ENCODE results near the gene TIMP4. TPM values are rescaled to one million over a fixed set of nuclear protein-coding genes. Genes with fewer than 3 reads are reported as not detected.

TIMP4 gene
- total and polyA plus RNA-seq, 8 donors, result 2.6 to 13.4 (median 7.3) TPM

GRCh38 chr3:12197475-12197874, 38.8 kb upstream of the TIMP4 start:
- peaks cover 14 to 38% (median 27%) of the 10 kb centered on the region in 4 donors for H3K4me1 ChIP-seq
- DNase-seq, result no peak
- H3K27me3 ChIP-seq, result no peaks in the 10 kb centered on the region
- H3K4me3 ChIP-seq, result no peak overlapping the region
- no peaks in the 10 kb centered on the region for H3K36me3 ChIP-seq
- intact Hi-C loops (cut with DNase I; ENCODE audit: low total_unique reads), result no loop called here
- no peaks in the 10 kb centered on the region for H3K9me3 ChIP-seq
- H3K27ac ChIP-seq, result peak overlapping the region in 1 of 5 donors; percentile 49
- TF ChIP-seq EP300 (IDR thresholded peaks at IDR 0.05) (no peak), POLR2AphosphoS5 (IDR thresholded peaks at IDR 0.05) (no peak), CTCF (IDR thresholded peaks at IDR 0.05) (no peak), POLR2A (IDR thresholded peaks at IDR 0.05) (no peak)

- WGBS, 5 donors, result 50 to 67% (median 61%) methylated on average over 3 of the region's 3 CpGs
- H3K4me3 ChIP-seq, result no peak overlapping the region
- intact Hi-C loops (cut with DNase I; ENCODE audit: low total_unique reads), result no loop called here
- peaks cover 14 to 40% (median 27%) of the 10 kb centered on the region in 4 donors for H3K4me1 ChIP-seq
- H3K27me3 ChIP-seq, result no peaks in the 10 kb centered on the region
- H3K9me3 ChIP-seq, result no peaks in the 10 kb centered on the region
- TF ChIP-seq POLR2A (IDR thresholded peaks at IDR 0.05), result no peak
- TF ChIP-seq POLR2AphosphoS5 (IDR thresholded peaks at IDR 0.05), result no peak
- no peak for TF ChIP-seq CTCF (IDR thresholded peaks at IDR 0.05)
- TF ChIP-seq EP300 (IDR thresholded peaks at IDR 0.05), result no peak
- peak overlapping the region in 1 of 5 donors; percentile 49 for H3K27ac ChIP-seq
- no peak for DNase-seq
- no peaks in the 10 kb centered on the region for H3K36me3 ChIP-seq
These were observed 38.0 kb upstream of the TIMP4 start for GRCh38 chr3:12196684-12197083.

GRCh38 chr3:12195231-12195630, 36.5 kb upstream of the TIMP4 start:
- Histone ChIP-seq H3K27ac (peak overlapping the region in 3 of 5 donors; percentile 12 to 84 (median 81)), H3K27me3 (no peaks in the 10 kb centered on the region), H3K4me1 (peaks cover 14 to 40% (median 27%) of the 10 kb centered on the region in 4 donors), H3K9me3 (no peaks in the 10 kb centered on the region), H3K4me3 (no peak overlapping the region), H3K36me3 (no peaks in the 10 kb centered on the region)
- TF ChIP-seq POLR2A (IDR thresholded peaks at IDR 0.05) (no peak), CTCF (IDR thresholded peaks at IDR 0.05) (no peak), POLR2AphosphoS5 (IDR thresholded peaks at IDR 0.05) (no peak), EP300 (IDR thresholded peaks at IDR 0.05) (no peak)
- 69 to 88% (median 84%) methylated on average over 4 of the region's 4 CpGs for WGBS, 5 donors
- intact Hi-C loops (cut with DNase I; ENCODE audit: low total_unique reads), result no loop called here
- no peak for DNase-seq

GRCh38 chr3:12194669-12195161, 36.0 kb upstream of the TIMP4 start:
- TF ChIP-seq CTCF (IDR thresholded peaks at IDR 0.05) (peak in 4 of 7 experiments; percentile 14 to 45 (median 26)), POLR2AphosphoS5 (IDR thresholded peaks at IDR 0.05) (no peak), POLR2A (IDR thresholded peaks at IDR 0.05) (no peak)
- peak; percentile 66 to 73 for DNase-seq
- intact Hi-C loops (cut with DNase I; ENCODE audit: low total_unique reads), result no loop called here
- Histone ChIP-seq H3K27ac (peak overlapping the region; percentile 12 to 84 (median 75)), H3K9me3 (no peaks in the 10 kb centered on the region), H3K27me3 (no peaks in the 10 kb centered on the region), H3K36me3 (no peaks in the 10 kb centered on the region), H3K4me1 (peaks cover 14 to 40% (median 27%) of the 10 kb centered on the region in 4 donors), H3K4me3 (no peak overlapping the region)
- 37 to 72% (median 39%) methylated on average over 3 of the region's 3 CpGs for WGBS, 5 donors

Measured in stomach (tissue), 9 donors.